ENCODE data around the gene CYBRD1. TPM values are rescaled to one million over a fixed set of nuclear protein-coding genes. Genes with fewer than 3 reads are reported as not detected.
A peak's percentile ranks its signal among the peaks of the same experiment; 100 is the strongest.
"Not testable (repeated sequence)": the region's sequence is repeated elsewhere in the genome, so short reads cannot be mapped to it uniquely, and the experiment has no call there.

The CYBRD1 gene
- total RNA-seq, 3 donors from 2014 or later (not counting 1 experiment from before 2014, with no cell fraction given): 13.6 to 28.7 (median 16.4) TPM

DNA sequence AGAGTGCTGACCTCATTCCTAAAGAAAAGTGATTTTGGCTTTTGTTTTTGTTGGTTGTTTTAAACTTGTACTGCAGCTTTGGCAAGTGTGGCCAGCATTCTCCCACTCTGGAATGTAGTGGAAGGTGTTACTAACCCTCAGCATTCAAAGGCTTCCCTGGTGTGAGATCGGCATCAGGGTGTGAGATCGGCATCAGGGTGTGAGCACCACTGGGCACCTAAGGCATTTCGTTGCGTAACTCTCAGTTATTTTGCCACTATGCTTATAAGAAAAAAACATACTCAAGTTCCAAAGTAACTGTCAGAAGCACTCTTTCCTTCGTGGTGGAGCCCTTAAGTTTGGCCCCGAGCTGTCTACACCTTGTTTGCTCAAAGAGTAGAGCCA is 1.7 kb downstream of the CYBRD1 start:
- Mint-ChIP-seq H3K4me3 (peak overlapping the region; percentile 94), H3K27me3 (ENCODE audit: low read depth in 2 of 2) (no peaks in the 10 kb centered on the region), H3K9me3 (no peaks in the 10 kb centered on the region), H3K4me1 (peaks cover 19 to 30% of the 10 kb centered on the region in 2 donors), H3K27ac (peak overlapping the region; percentile 47 to 77), H3K36me3 (no peaks in the 10 kb centered on the region)
- TF ChIP-seq, protein P1, sequence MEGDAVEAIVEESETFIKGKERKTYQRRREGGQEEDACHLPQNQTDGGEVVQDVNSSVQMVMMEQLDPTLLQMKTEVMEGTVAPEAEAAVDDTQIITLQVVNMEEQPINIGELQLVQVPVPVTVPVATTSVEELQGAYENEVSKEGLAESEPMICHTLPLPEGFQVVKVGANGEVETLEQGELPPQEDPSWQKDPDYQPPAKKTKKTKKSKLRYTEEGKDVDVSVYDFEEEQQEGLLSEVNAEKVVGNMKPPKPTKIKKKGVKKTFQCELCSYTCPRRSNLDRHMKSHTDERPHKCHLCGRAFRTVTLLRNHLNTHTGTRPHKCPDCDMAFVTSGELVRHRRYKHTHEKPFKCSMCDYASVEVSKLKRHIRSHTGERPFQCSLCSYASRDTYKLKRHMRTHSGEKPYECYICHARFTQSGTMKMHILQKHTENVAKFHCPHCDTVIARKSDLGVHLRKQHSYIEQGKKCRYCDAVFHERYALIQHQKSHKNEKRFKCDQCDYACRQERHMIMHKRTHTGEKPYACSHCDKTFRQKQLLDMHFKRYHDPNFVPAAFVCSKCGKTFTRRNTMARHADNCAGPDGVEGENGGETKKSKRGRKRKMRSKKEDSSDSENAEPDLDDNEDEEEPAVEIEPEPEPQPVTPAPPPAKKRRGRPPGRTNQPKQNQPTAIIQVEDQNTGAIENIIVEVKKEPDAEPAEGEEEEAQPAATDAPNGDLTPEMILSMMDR (IDR thresholded peaks at IDR 0.05): no peak
- peak overlapping the region; percentile 68 for H3K4me3 ChIP-seq (ENCODE audit: low read length)
- H3K4me1 ChIP-seq (ENCODE audit: control insufficient read depth, insufficient read depth, low read length): peaks cover 25% of the 10 kb centered on the region
- H3K9me3 ChIP-seq (ENCODE audit: control insufficient read depth, insufficient read depth, low read length): no peaks in the 10 kb centered on the region
- no peak overlapping the region for H3K27ac ChIP-seq (ENCODE audit: low read length)
- DNase-seq (no peak), ATAC-seq (no peak)
- no peaks in the 10 kb centered on the region for H3K36me3 ChIP-seq (ENCODE audit: control insufficient read depth, insufficient read depth, low read length)
- WGBS (ENCODE audit: insufficient coverage): 39% methylated on average over 5 of the region's 6 CpGs
- no peaks in the 10 kb centered on the region for H3K27me3 ChIP-seq (ENCODE audit: control insufficient read depth, insufficient read depth, low read length)
- intact Hi-C loops (cut with micrococcal nuclease): no loop called here

DNA sequence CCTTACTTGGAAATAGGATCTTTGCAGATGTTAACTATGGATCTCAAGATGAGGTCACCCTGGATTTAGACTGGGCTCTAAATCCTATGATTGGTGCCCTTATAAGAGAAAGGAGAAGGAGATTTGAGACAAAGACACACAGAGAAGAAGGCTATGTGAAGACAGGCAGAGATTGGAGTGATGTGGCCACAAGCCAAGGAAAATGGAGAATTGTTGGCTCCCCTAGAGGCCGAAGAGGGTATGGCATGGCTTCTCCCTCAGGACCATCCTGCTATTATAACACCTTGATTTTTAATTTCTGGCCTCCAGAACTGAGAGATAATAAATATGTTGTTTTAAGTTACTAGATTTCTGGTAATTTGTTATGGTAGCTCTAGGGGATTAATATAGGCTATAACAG is 7.6 kb downstream of the CYBRD1 start:
- WGBS (ENCODE audit: insufficient coverage): 83% methylated on average over 1 of the region's 1 CpG
- intact Hi-C loops (cut with micrococcal nuclease): no loop called here

DNA sequence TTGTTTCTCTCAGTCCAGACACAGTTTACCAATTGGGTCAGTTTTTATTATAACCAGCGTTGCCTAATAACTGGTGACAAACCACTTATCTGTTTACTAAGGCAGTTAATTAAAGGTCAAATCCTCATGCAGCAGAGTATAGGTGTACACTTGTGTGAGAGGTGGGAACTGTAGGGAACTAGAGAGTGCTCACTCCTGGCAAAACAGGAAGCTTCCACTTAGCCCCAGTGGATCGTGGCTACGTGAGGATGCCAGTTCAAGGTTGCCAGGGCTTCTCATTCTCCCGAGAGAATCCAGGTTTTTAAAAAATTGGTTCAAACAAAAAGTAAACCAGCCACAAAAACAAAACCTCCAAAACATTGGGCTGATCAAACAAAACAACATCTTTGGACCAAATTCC is 8.1 kb downstream of the CYBRD1 start:
- Mint-ChIP-seq H3K27me3 (ENCODE audit: low read depth in 2 of 2) (no peaks in the 10 kb centered on the region), H3K27ac (no peak overlapping the region), H3K36me3 (no peaks in the 10 kb centered on the region), H3K4me1 (peaks cover 4 to 5% of the 10 kb centered on the region in 2 donors), H3K9me3 (peaks cover 0 to 4% of the 10 kb centered on the region in 2 donors), H3K4me3 (no peak overlapping the region)
- H3K36me3 ChIP-seq (ENCODE audit: control insufficient read depth, insufficient read depth, low read length): no peaks in the 10 kb centered on the region
- no peak overlapping the region for H3K4me3 ChIP-seq (ENCODE audit: low read length)
- H3K27me3 ChIP-seq (ENCODE audit: control insufficient read depth, insufficient read depth, low read length): no peaks in the 10 kb centered on the region
- 74% methylated on average over 4 of the region's 4 CpGs for whole genome bisulfite sequencing (ENCODE audit: insufficient coverage)
- no peaks in the 10 kb centered on the region for H3K9me3 ChIP-seq (ENCODE audit: control insufficient read depth, insufficient read depth, low read length)
- no peak for DNase-seq
- no peak overlapping the region for H3K27ac ChIP-seq (ENCODE audit: low read length)
- H3K4me1 ChIP-seq (ENCODE audit: control insufficient read depth, insufficient read depth, low read length): no peaks in the 10 kb centered on the region
- TF ChIP-seq, protein P1 (IDR thresholded peaks at IDR 0.05): no peak
- intact Hi-C loops (cut with micrococcal nuclease): no loop called here
- ATAC-seq: no peak

More for the DNA sequence above, 7.6 kb downstream of the CYBRD1 start:
- TF ChIP-seq, protein P1 (IDR thresholded peaks at IDR 0.05): peak; percentile 41
- Histone ChIP-seq H3K36me3 (ENCODE audit: control insufficient read depth, insufficient read depth, low read length) (no peaks in the 10 kb centered on the region), H3K27ac (ENCODE audit: low read length) (no peak overlapping the region), H3K9me3 (ENCODE audit: control insufficient read depth, insufficient read depth, low read length) (no peaks in the 10 kb centered on the region), H3K4me1 (ENCODE audit: control insufficient read depth, insufficient read depth, low read length) (no peaks in the 10 kb centered on the region), H3K27me3 (ENCODE audit: control insufficient read depth, insufficient read depth, low read length) (no peaks in the 10 kb centered on the region), H3K4me3 (ENCODE audit: low read length) (no peak overlapping the region)
- Mint-ChIP-seq H3K27me3 (ENCODE audit: low read depth in 2 of 2) (no peaks in the 10 kb centered on the region), H3K4me3 (no peak overlapping the region), H3K9me3 (peaks cover 0 to 4% of the 10 kb centered on the region in 2 donors), H3K36me3 (no peaks in the 10 kb centered on the region), H3K27ac (no peak overlapping the region), H3K4me1 (peaks cover 5 to 6% of the 10 kb centered on the region in 2 donors)
- DNase-seq: no peak
- peak in 1 of 3 donors; percentile 31 for ATAC-seq

DNA sequence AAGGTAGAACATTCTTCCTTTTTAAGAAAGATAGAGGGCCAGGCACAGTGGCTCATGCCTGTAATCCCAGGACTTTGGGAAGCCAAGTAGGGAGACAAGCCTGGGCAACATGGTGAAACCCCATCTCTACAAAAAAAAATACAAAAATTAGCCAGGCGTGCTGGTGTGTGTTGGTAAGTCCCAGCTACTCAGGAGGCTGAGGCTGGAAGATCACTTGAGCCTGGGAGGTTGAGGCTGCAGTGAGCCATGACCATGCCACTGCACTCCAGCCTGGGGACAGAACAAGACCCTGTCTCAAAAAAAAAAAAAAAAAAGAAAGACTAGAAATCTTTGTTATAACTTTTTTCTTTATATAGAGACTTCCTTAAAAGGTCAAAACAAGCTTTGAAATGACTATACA is 8.6 kb downstream of the CYBRD1 start:
- ATAC-seq, H3K36me3 Mint-ChIP-seq: not testable (repeated sequence)

More for the DNA sequence above, 8.6 kb downstream of the CYBRD1 start:
- H3K4me1 ChIP-seq (ENCODE audit: control insufficient read depth, insufficient read depth, low read length); H3K4me3 Mint-ChIP-seq; H3K4me3 ChIP-seq (ENCODE audit: low read length); DNase-seq; H3K27me3 ChIP-seq (ENCODE audit: control insufficient read depth, insufficient read depth, low read length); H3K27ac Mint-ChIP-seq; H3K36me3 ChIP-seq (ENCODE audit: control insufficient read depth, insufficient read depth, low read length); H3K27ac ChIP-seq (ENCODE audit: low read length); H3K4me1 Mint-ChIP-seq; H3K9me3 Mint-ChIP-seq; H3K9me3 ChIP-seq (ENCODE audit: control insufficient read depth, insufficient read depth, low read length); H3K27me3 Mint-ChIP-seq (ENCODE audit: low read depth in 2 of 2); intact Hi-C loops (cut with micrococcal nuclease): not testable (repeated sequence)
- WGBS (ENCODE audit: insufficient coverage): 100% methylated on average over 1 of the region's 1 CpG
